IMR-90 (cell line): Measurements from ENCODE around the gene SMCHD1.

Experiments
- BHLHE40 ChIP-seq: fragments of 150-350 bp; IDR thresholded peaks from 2 replicates; pipeline ENCODE4 v1.6.1; 2016; ENCODE audit warnings: mild to moderate bottlenecking, low read depth, low read length
- MAFK ChIP-seq: IDR thresholded peaks from 2 replicates; pipeline ENCODE4 v1.6.1; 2012; ENCODE audit warnings: low read depth, low read length, improper control_type of control experiment
- MAZ ChIP-seq: IDR thresholded peaks from 2 replicates; pipeline ENCODE4 v1.6.1; 2012; ENCODE audit warnings: low read depth, mild to moderate bottlenecking, low read length, improper control_type of control experiment, moderate library complexity, borderline replicate concordance
- POLR2A ChIP-seq: IDR thresholded peaks from 2 replicates; pipeline ENCODE4 v1.6.1; 2012; ENCODE audit warnings: mild to moderate bottlenecking, low read depth, low read length
- RAD21 ChIP-seq: IDR thresholded peaks from 2 replicates; pipeline ENCODE4 v1.6.1; 2012; ENCODE audit warnings: low read length, improper control_type of control experiment
- RCOR1 ChIP-seq: IDR thresholded peaks from 2 replicates; pipeline ENCODE4 v1.6.1; 2012; ENCODE audit warnings: mild to moderate bottlenecking, low read length, improper control_type of control experiment; ENCODE audit not compliant: insufficient replicate concordance
- SMC3 ChIP-seq: fragments of 150-350 bp; IDR thresholded peaks from 2 replicates; pipeline ENCODE4 v1.6.1; 2016; ENCODE audit warnings: low read depth, mild to moderate bottlenecking, antibody characterized with exemption, low read length, moderate library complexity
- TF ChIP-seq, protein P1 (sequence below): conservative IDR thresholded peaks from 2 replicates; pipeline ENCODE4 v1.5.1; 2012; ENCODE audit warnings: mild to moderate bottlenecking, low read depth, low read length, improper control_type of control experiment

- TF ChIP-seq, protein P1, sequence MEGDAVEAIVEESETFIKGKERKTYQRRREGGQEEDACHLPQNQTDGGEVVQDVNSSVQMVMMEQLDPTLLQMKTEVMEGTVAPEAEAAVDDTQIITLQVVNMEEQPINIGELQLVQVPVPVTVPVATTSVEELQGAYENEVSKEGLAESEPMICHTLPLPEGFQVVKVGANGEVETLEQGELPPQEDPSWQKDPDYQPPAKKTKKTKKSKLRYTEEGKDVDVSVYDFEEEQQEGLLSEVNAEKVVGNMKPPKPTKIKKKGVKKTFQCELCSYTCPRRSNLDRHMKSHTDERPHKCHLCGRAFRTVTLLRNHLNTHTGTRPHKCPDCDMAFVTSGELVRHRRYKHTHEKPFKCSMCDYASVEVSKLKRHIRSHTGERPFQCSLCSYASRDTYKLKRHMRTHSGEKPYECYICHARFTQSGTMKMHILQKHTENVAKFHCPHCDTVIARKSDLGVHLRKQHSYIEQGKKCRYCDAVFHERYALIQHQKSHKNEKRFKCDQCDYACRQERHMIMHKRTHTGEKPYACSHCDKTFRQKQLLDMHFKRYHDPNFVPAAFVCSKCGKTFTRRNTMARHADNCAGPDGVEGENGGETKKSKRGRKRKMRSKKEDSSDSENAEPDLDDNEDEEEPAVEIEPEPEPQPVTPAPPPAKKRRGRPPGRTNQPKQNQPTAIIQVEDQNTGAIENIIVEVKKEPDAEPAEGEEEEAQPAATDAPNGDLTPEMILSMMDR, result no peak
- TF ChIP-seq RCOR1 (no peak), RAD21 (no peak), BHLHE40 (no peak), MAZ (no peak), POLR2A (no peak), SMC3 (no peak), MAFK (no peak)
These were observed 17.3 kb downstream of the SMCHD1 start for GRCh38 chr18:2672872-2673271.
